ENCODE measurements around the gene CEACAM7.

Gene CEACAM7

DNA sequence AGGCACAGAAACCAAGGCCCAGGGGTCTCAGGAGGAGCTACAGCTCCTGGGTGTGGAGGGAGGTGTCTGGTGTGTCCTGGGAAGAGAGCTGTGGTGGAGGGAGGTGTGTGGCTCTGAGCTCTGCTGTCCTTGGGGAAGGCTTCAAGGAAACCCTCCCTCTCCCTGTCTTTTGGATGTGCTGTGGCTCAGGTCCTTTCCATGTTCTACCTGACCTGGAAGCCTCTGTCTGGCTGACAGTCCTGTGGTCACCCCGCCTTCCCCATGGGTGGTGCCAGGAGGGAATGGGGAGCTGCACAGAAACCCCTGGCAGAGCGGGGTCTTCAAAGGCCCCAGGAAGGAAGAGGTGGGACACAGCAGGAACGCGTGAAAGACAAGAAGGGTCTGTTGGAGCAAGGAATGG is 617 bp upstream of the CEACAM7 start:
- Histone ChIP-seq H2BK5ac (ENCODE audit: low read length) (no peak overlapping the region), H4K8ac (ENCODE audit: low read depth, low read length) (no peak overlapping the region), H3K4me2 (ENCODE audit: low read length) (no peak overlapping the region), H3K23ac (ENCODE audit: low read length) (no peak overlapping the region), H2BK120ac (ENCODE audit: low read depth, low read length) (no peak overlapping the region), H3K4me1 (ENCODE audit: control insufficient read depth, low read depth, low read length) (no peaks in the 10 kb centered on the region), H3K79me1 (ENCODE audit: low read length) (no peaks in the 10 kb centered on the region), H2AK5ac (ENCODE audit: low read length) (no peak overlapping the region), H3K18ac (ENCODE audit: low read length) (no peak overlapping the region), H4K5ac (ENCODE audit: low read length) (no peak overlapping the region), H3K36me3 (ENCODE audit: control insufficient read depth, insufficient read depth, low read length) (no peaks in the 10 kb centered on the region), H3K79me2 (ENCODE audit: control insufficient read depth, insufficient read depth, low read length) (no peaks in the 10 kb centered on the region), H3K9ac (ENCODE audit: low read length) (no peak overlapping the region), H3K27me3 (ENCODE audit: insufficient read depth, low read length, poor library complexity) (no peaks in the 10 kb centered on the region), H3K4me3 (ENCODE audit: low read length) (no peak overlapping the region), H3K4ac (ENCODE audit: low read depth, low read length) (no peak overlapping the region), H3K56ac (ENCODE audit: low read length) (no peak overlapping the region), H3K27ac (ENCODE audit: low read depth, low read length) (no peak overlapping the region), H2BK15ac (replicated peaks; ENCODE audit: low read depth) (no peak overlapping the region)
- WGBS (ENCODE audit: extremely low coverage, insufficient coverage, low lambda C conversion rate) = no CpG with 5 or more reads among the region's 4 CpGs
- no peak for DNase-seq

DNA sequence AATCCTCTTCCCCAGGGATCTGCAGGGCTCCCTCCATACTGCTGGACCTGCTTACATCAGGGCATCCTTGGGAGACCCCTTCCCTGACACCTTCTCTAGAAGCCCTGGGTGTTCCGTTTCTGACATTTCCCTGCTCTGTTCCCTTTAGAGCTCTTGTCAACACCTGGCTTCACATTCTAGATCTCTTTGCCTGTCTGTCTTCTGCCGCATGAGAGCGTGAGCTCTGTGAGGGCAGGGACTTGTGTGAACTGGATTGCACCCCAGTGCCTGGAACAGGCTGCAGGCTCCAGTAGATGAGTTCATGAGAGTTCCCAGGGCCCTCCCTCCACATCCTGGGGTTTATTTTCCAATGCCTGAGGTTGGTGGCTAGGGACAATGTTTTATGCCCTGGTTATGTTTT is 651 bp downstream of the CEACAM7 start:
- no peaks in the 10 kb centered on the region for H3K79me1 ChIP-seq (ENCODE audit: low read length)
- H3K27me3 ChIP-seq (ENCODE audit: insufficient read depth, low read length, poor library complexity) = no peaks in the 10 kb centered on the region
- H3K4ac ChIP-seq (ENCODE audit: low read depth, low read length) = no peak overlapping the region
- H2BK5ac ChIP-seq (ENCODE audit: low read length) = no peak overlapping the region
- WGBS (ENCODE audit: extremely low coverage, insufficient coverage, low lambda C conversion rate) = no CpG with 5 or more reads among the region's 3 CpGs
- H4K5ac ChIP-seq (ENCODE audit: low read length) = no peak overlapping the region
- H3K9ac ChIP-seq (ENCODE audit: low read length) = no peak overlapping the region
- H3K79me2 ChIP-seq (ENCODE audit: control insufficient read depth, insufficient read depth, low read length) = no peaks in the 10 kb centered on the region
- no peak overlapping the region for H2BK15ac ChIP-seq (replicated peaks; ENCODE audit: low read depth)
- H4K8ac ChIP-seq (ENCODE audit: low read depth, low read length) = no peak overlapping the region
- no peak overlapping the region for H3K56ac ChIP-seq (ENCODE audit: low read length)
- DNase-seq = no peak
- H3K4me3 ChIP-seq (ENCODE audit: low read length) = no peak overlapping the region
- H3K4me2 ChIP-seq (ENCODE audit: low read length) = no peak overlapping the region
- no peak overlapping the region for H2BK120ac ChIP-seq (ENCODE audit: low read depth, low read length)
- H3K27ac ChIP-seq (ENCODE audit: low read depth, low read length) = no peak overlapping the region
- H3K36me3 ChIP-seq (ENCODE audit: control insufficient read depth, insufficient read depth, low read length) = no peaks in the 10 kb centered on the region
- H3K4me1 ChIP-seq (ENCODE audit: control insufficient read depth, low read depth, low read length) = no peaks in the 10 kb centered on the region
- H3K18ac ChIP-seq (ENCODE audit: low read length) = no peak overlapping the region
- no peak overlapping the region for H3K23ac ChIP-seq (ENCODE audit: low read length)
- H2AK5ac ChIP-seq (ENCODE audit: low read length) = no peak overlapping the region

DNA sequence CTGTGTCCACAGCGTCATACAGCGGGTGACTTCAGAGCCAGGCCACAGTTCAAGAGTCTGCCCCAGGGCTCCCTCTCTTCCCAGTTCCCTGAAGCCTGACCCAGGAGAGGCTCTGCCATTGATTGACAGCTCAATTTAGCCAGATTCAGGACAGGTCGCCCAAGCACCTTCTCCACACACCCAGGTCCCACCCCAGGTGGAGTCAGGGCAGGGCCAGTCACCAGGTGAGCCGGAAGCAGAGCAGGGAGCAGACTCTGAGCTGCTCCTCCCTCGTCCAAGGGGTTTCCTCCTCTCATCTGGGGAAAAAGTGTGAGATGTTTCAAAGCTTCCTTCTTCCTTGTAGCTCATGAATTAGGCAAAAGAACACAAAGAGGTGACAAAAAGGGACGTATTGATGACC is 5.6 kb downstream of the CEACAM7 start:
- Histone ChIP-seq H3K4ac (ENCODE audit: low read depth, low read length) (no peak overlapping the region), H3K36me3 (ENCODE audit: control insufficient read depth, insufficient read depth, low read length) (no peaks in the 10 kb centered on the region), H2BK5ac (ENCODE audit: low read length) (no peak overlapping the region), H3K9ac (ENCODE audit: low read length) (no peak overlapping the region), H3K4me2 (ENCODE audit: low read length) (no peak overlapping the region), H3K23ac (ENCODE audit: low read length) (no peak overlapping the region), H3K79me1 (ENCODE audit: low read length) (no peaks in the 10 kb centered on the region), H3K56ac (ENCODE audit: low read length) (no peak overlapping the region), H3K4me1 (ENCODE audit: control insufficient read depth, low read depth, low read length) (no peaks in the 10 kb centered on the region), H3K18ac (ENCODE audit: low read length) (no peak overlapping the region), H4K8ac (ENCODE audit: low read depth, low read length) (no peak overlapping the region), H4K5ac (ENCODE audit: low read length) (no peak overlapping the region), H3K4me3 (ENCODE audit: low read length) (no peak overlapping the region), H2AK5ac (ENCODE audit: low read length) (no peak overlapping the region), H3K79me2 (ENCODE audit: control insufficient read depth, insufficient read depth, low read length) (no peaks in the 10 kb centered on the region), H2BK120ac (ENCODE audit: low read depth, low read length) (no peak overlapping the region), H2BK15ac (replicated peaks; ENCODE audit: low read depth) (no peak overlapping the region), H3K27ac (ENCODE audit: low read depth, low read length) (no peak overlapping the region), H3K27me3 (ENCODE audit: insufficient read depth, low read length, poor library complexity) (no peaks in the 10 kb centered on the region)
- DNase-seq = no peak
- WGBS (ENCODE audit: extremely low coverage, insufficient coverage, low lambda C conversion rate) = no CpG with 5 or more reads among the region's 6 CpGs

DNA sequence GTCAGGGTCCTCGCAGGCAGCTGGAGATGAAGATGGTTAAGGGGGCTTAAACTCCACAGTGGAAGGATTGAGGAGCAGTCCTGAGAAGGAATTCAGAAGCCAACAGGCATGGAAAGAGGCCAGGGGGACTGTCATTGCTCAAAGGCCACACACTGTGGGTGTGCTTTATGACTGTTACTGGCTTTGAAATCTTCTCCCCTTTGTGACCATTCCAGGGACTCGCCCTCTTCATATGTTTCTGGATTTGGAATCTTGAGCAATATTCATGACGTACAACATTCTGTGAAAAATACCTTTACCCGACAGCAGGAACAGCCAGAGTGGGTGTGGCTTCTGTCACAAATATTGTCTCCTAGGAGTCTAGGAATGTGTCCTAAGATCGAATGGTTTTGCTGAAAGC is 16.6 kb downstream of the CEACAM7 start:
- no peaks in the 10 kb centered on the region for H3K36me3 ChIP-seq (ENCODE audit: control insufficient read depth, insufficient read depth, low read length)
- H2BK15ac ChIP-seq (replicated peaks; ENCODE audit: low read depth) = no peak overlapping the region
- no peaks in the 10 kb centered on the region for H3K79me2 ChIP-seq (ENCODE audit: control insufficient read depth, insufficient read depth, low read length)
- no peak overlapping the region for H3K9ac ChIP-seq (ENCODE audit: low read length)
- H2BK120ac ChIP-seq (ENCODE audit: low read depth, low read length) = no peak overlapping the region
- H3K56ac ChIP-seq (ENCODE audit: low read length) = no peak overlapping the region
- H3K23ac ChIP-seq (ENCODE audit: low read length) = no peak overlapping the region
- no peak overlapping the region for H2BK5ac ChIP-seq (ENCODE audit: low read length)
- H3K27ac ChIP-seq (ENCODE audit: low read depth, low read length) = no peak overlapping the region
- no peak overlapping the region for H3K4me2 ChIP-seq (ENCODE audit: low read length)
- H4K8ac ChIP-seq (ENCODE audit: low read depth, low read length) = no peak overlapping the region
- DNase-seq = no peak
- no peaks in the 10 kb centered on the region for H3K79me1 ChIP-seq (ENCODE audit: low read length)
- H3K27me3 ChIP-seq (ENCODE audit: insufficient read depth, low read length, poor library complexity) = no peaks in the 10 kb centered on the region
- no peak overlapping the region for H3K18ac ChIP-seq (ENCODE audit: low read length)
- no peak overlapping the region for H3K4ac ChIP-seq (ENCODE audit: low read depth, low read length)
- no peak overlapping the region for H4K5ac ChIP-seq (ENCODE audit: low read length)
- H2AK5ac ChIP-seq (ENCODE audit: low read length) = no peak overlapping the region
- WGBS (ENCODE audit: extremely low coverage, insufficient coverage, low lambda C conversion rate) = no CpG with 5 or more reads among the region's 5 CpGs
- H3K4me1 ChIP-seq (ENCODE audit: control insufficient read depth, low read depth, low read length) = no peaks in the 10 kb centered on the region
- no peak overlapping the region for H3K4me3 ChIP-seq (ENCODE audit: low read length)

DNA sequence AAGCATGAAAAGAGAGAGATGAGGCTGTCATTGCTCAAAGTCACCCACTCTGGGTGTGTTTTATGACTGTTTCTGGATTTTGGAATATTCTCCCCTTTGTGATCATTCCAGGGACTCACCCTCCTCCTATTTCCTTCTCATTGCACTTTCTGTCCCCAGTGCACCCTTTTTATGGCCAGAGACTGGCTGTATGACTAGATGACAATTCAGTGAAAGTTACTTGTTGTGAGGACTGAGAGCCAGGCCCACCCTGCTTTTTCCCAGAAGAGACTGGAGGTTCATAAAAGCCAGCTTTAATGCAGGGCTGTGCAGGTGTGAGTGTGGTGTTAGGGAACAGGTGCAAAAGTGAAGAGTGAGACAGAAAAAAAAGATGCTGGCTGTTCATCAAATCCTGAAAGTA is 17.3 kb downstream of the CEACAM7 start:
- Histone ChIP-seq H3K4me3 (ENCODE audit: low read length) (no peak overlapping the region), H4K8ac (ENCODE audit: low read depth, low read length) (no peak overlapping the region), H3K27me3 (ENCODE audit: insufficient read depth, low read length, poor library complexity) (no peaks in the 10 kb centered on the region), H3K9ac (ENCODE audit: low read length) (no peak overlapping the region), H3K79me2 (ENCODE audit: control insufficient read depth, insufficient read depth, low read length) (no peaks in the 10 kb centered on the region), H3K4ac (ENCODE audit: low read depth, low read length) (no peak overlapping the region), H3K36me3 (ENCODE audit: control insufficient read depth, insufficient read depth, low read length) (no peaks in the 10 kb centered on the region), H3K4me2 (ENCODE audit: low read length) (no peak overlapping the region), H2BK5ac (ENCODE audit: low read length) (no peak overlapping the region), H3K27ac (ENCODE audit: low read depth, low read length) (no peak overlapping the region), H2AK5ac (ENCODE audit: low read length) (no peak overlapping the region), H2BK120ac (ENCODE audit: low read depth, low read length) (no peak overlapping the region), H2BK15ac (replicated peaks; ENCODE audit: low read depth) (no peak overlapping the region), H3K56ac (ENCODE audit: low read length) (no peak overlapping the region), H3K4me1 (ENCODE audit: control insufficient read depth, low read depth, low read length) (no peaks in the 10 kb centered on the region), H3K79me1 (ENCODE audit: low read length) (no peaks in the 10 kb centered on the region), H3K23ac (ENCODE audit: low read length) (no peak overlapping the region), H3K18ac (ENCODE audit: low read length) (no peak overlapping the region), H4K5ac (ENCODE audit: low read length) (no peak overlapping the region)
- DNase-seq = no peak

DNA sequence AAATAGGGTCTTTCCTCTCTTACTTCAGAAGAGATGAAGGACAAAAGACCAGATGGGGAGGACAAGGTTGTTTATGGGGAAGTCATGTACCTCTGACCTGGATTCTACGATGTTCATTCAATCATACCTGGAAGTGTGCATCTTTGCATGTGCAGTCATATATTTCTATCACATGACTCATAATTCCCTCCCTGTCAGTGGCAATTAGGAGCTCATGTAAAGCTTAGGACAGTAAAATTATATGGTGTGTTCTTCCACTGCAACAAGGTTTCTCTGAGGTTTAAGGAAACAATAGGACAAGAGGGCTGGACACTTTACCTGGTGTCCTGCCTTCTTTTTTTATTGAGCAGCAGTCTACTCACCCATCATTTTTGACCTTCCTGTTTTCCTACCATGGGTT is 19.8 kb downstream of the CEACAM7 start:
- Histone ChIP-seq H3K18ac (ENCODE audit: low read length) (no peak overlapping the region), H2BK120ac (ENCODE audit: low read depth, low read length) (no peak overlapping the region), H3K4me2 (ENCODE audit: low read length) (no peak overlapping the region), H3K79me1 (ENCODE audit: low read length) (no peaks in the 10 kb centered on the region), H3K27me3 (ENCODE audit: insufficient read depth, low read length, poor library complexity) (no peaks in the 10 kb centered on the region), H3K79me2 (ENCODE audit: control insufficient read depth, insufficient read depth, low read length) (no peaks in the 10 kb centered on the region), H3K56ac (ENCODE audit: low read length) (no peak overlapping the region), H4K8ac (ENCODE audit: low read depth, low read length) (no peak overlapping the region), H3K4ac (ENCODE audit: low read depth, low read length) (no peak overlapping the region), H3K4me1 (ENCODE audit: control insufficient read depth, low read depth, low read length) (no peaks in the 10 kb centered on the region), H3K4me3 (ENCODE audit: low read length) (no peak overlapping the region), H3K9ac (ENCODE audit: low read length) (no peak overlapping the region), H3K36me3 (ENCODE audit: control insufficient read depth, insufficient read depth, low read length) (no peaks in the 10 kb centered on the region), H3K27ac (ENCODE audit: low read depth, low read length) (no peak overlapping the region), H2BK15ac (replicated peaks; ENCODE audit: low read depth) (no peak overlapping the region), H2BK5ac (ENCODE audit: low read length) (no peak overlapping the region), H4K5ac (ENCODE audit: low read length) (no peak overlapping the region), H3K23ac (ENCODE audit: low read length) (no peak overlapping the region), H2AK5ac (ENCODE audit: low read length) (no peak overlapping the region)
- no peak for DNase-seq
- WGBS (ENCODE audit: extremely low coverage, insufficient coverage, low lambda C conversion rate) = no CpG with 5 or more reads among the region's 1 CpG
